Measurements from ENCODE around the gene LARGE1.

Gene LARGE1

DNA sequence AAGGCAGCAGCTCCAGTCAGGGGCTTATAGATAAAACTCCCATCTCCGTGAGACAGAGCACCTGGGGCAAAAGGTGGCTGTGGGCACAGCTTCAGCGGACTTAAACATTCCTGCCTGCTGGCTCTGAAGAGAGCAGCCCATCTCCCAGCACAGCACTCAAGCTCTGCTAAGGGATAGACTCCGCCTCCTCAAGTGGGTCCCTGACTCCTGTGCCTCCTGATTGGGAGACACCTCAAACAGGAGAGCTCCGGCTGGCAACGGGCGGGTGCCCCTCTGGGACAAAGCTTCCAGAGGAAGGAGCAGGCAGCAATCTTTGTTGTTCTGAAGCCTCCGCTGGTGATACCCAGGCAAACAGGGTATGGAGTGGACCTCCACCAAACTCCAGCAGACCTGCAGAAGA, 279.4 kb downstream of the LARGE1 start:
- Histone ChIP-seq H3K4me3 (ENCODE audit: low read depth in 1 of 2, low read length in 2 of 2) (no peak overlapping the region), H2AFZ (ENCODE audit: low read depth, low read length) (no peak overlapping the region), H3K4me1 (ENCODE audit: insufficient read depth, low read length) (no peaks in the 10 kb centered on the region), H3K4me2 (ENCODE audit: insufficient read depth, low read length) (no peak overlapping the region), H3K27ac (ENCODE audit: low read length) (no peak overlapping the region), H3K79me2 (ENCODE audit: insufficient read depth, low read length) (no peaks in the 10 kb centered on the region), H3K27me3 (ENCODE audit: insufficient read depth, low read length, poor library complexity) (no peaks in the 10 kb centered on the region), H4K20me1 (ENCODE audit: insufficient read depth, low read length) (no peaks in the 10 kb centered on the region), H3K36me3 (ENCODE audit: insufficient read depth, low read length) (no peaks in the 10 kb centered on the region), H3K9me3 (ENCODE audit: insufficient read depth, low read length, severe bottlenecking) (peaks cover under 1% of the 10 kb centered on the region), H3K9ac (ENCODE audit: low read depth, low read length) (no peak overlapping the region)
- DNase-seq (no peak), ATAC-seq (ENCODE audit: insufficient read depth, low read depth) (no peak)
- no peak for TF ChIP-seq EZH2 (IDR thresholded peaks at IDR 0.05; ENCODE audit: borderline replicate concordance, low read depth, low read length, severe bottlenecking)
- TF ChIP-seq, protein P1, sequence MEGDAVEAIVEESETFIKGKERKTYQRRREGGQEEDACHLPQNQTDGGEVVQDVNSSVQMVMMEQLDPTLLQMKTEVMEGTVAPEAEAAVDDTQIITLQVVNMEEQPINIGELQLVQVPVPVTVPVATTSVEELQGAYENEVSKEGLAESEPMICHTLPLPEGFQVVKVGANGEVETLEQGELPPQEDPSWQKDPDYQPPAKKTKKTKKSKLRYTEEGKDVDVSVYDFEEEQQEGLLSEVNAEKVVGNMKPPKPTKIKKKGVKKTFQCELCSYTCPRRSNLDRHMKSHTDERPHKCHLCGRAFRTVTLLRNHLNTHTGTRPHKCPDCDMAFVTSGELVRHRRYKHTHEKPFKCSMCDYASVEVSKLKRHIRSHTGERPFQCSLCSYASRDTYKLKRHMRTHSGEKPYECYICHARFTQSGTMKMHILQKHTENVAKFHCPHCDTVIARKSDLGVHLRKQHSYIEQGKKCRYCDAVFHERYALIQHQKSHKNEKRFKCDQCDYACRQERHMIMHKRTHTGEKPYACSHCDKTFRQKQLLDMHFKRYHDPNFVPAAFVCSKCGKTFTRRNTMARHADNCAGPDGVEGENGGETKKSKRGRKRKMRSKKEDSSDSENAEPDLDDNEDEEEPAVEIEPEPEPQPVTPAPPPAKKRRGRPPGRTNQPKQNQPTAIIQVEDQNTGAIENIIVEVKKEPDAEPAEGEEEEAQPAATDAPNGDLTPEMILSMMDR (IDR thresholded peaks at IDR 0.05; ENCODE audit: borderline replicate concordance, extremely low read depth, low read length, poor library complexity, severe bottlenecking): no peak

DNA sequence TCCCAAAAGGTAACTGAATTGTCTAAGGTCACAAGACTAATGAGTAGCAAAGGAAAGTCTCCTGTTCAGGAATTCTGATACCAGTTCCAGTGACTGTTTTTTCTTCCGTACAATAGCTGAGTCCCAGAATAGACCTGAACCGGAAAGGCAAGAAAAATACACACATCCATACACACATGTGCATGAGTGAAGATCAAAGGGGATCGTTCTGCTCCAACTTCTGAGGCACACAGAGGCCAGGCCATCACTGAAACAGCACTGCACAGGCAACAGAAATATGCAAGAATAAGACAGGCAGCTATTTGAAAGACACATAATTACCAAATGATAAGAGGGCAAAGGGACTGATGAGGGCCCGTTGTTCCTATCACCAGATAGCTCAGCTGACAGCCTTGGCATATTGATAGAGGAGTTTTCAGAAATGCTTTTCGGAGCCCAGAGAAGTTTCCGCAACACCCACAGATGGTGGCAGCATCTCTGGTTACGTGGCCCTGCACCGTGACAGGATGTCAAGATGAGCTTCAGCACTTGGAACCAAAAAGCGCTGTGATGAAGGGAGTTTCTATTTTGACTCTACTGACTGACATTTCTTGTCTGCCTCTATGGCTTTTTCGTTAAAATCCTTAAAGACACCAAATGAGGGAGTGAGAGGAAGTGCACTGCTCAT, 280.6 kb downstream of the LARGE1 start:
- DNase-seq (no peak), ATAC-seq (ENCODE audit: insufficient read depth, low read depth) (no peak)
- no peak overlapping the region for H3K4me2 ChIP-seq (ENCODE audit: insufficient read depth, low read length)
- no peak for TF ChIP-seq EZH2 (IDR thresholded peaks at IDR 0.05; ENCODE audit: borderline replicate concordance, low read depth, low read length, severe bottlenecking)
- TF ChIP-seq, protein P1 (IDR thresholded peaks at IDR 0.05; ENCODE audit: borderline replicate concordance, extremely low read depth, low read length, poor library complexity, severe bottlenecking): no peak
- H2AFZ ChIP-seq (ENCODE audit: low read depth, low read length): no peak overlapping the region
- no peak overlapping the region for H3K9ac ChIP-seq (ENCODE audit: low read depth, low read length)
- H3K4me1 ChIP-seq (ENCODE audit: insufficient read depth, low read length): no peaks in the 10 kb centered on the region
- no peaks in the 10 kb centered on the region for H3K79me2 ChIP-seq (ENCODE audit: insufficient read depth, low read length)
- no peak overlapping the region for H3K4me3 ChIP-seq (ENCODE audit: low read depth in 1 of 2, low read length in 2 of 2)
- peaks cover 3% of the 10 kb centered on the region for H3K9me3 ChIP-seq (ENCODE audit: insufficient read depth, low read length, severe bottlenecking)
- no peaks in the 10 kb centered on the region for H4K20me1 ChIP-seq (ENCODE audit: insufficient read depth, low read length)
- no peaks in the 10 kb centered on the region for H3K36me3 ChIP-seq (ENCODE audit: insufficient read depth, low read length)
- no peak overlapping the region for H3K27ac ChIP-seq (ENCODE audit: low read length)
- H3K27me3 ChIP-seq (ENCODE audit: insufficient read depth, low read length, poor library complexity): no peaks in the 10 kb centered on the region

DNA sequence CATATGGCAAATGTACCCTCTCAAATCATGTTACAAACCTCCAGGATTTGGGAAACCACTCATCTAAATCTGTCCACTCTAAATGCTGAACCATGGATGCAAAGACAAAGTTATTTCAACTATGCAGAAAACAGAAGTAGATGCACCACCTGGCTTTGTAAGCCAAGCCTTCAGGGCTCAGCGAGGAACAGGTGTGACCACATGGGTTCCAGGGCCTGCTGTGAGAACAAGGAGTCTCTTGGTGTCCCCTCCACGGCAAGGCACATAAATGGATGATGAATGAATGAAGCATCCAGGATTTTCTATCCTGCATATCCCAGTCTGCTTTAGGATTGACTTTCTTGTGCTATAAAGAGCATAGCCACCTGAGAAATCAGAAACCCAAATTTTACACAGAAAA, 284.5 kb downstream of the LARGE1 start:
- H3K4me3 ChIP-seq (ENCODE audit: low read depth in 1 of 2, low read length in 2 of 2): no peak overlapping the region
- ATAC-seq (ENCODE audit: insufficient read depth, low read depth) (no peak), DNase-seq (no peak)
- H3K4me1 ChIP-seq (ENCODE audit: insufficient read depth, low read length): no peaks in the 10 kb centered on the region
- TF ChIP-seq, protein P1 (IDR thresholded peaks at IDR 0.05; ENCODE audit: borderline replicate concordance, extremely low read depth, low read length, poor library complexity, severe bottlenecking): no peak
- no peak for TF ChIP-seq EZH2 (IDR thresholded peaks at IDR 0.05; ENCODE audit: borderline replicate concordance, low read depth, low read length, severe bottlenecking)
- no peak overlapping the region for H3K4me2 ChIP-seq (ENCODE audit: insufficient read depth, low read length)
- H3K9me3 ChIP-seq (ENCODE audit: insufficient read depth, low read length, severe bottlenecking): peaks cover 3% of the 10 kb centered on the region
- no peak overlapping the region for H3K9ac ChIP-seq (ENCODE audit: low read depth, low read length)
- H3K27ac ChIP-seq (ENCODE audit: low read length): no peak overlapping the region
- H3K79me2 ChIP-seq (ENCODE audit: insufficient read depth, low read length): no peaks in the 10 kb centered on the region
- no peaks in the 10 kb centered on the region for H4K20me1 ChIP-seq (ENCODE audit: insufficient read depth, low read length)
- no peak overlapping the region for H2AFZ ChIP-seq (ENCODE audit: low read depth, low read length)
- no peaks in the 10 kb centered on the region for H3K27me3 ChIP-seq (ENCODE audit: insufficient read depth, low read length, poor library complexity)
- no peaks in the 10 kb centered on the region for H3K36me3 ChIP-seq (ENCODE audit: insufficient read depth, low read length)

Data from DND-41 (cell line).